Measurements from ENCODE around the gene TASP1. TPM values are rescaled to one million over a fixed set of nuclear protein-coding genes. Genes with fewer than 3 reads are reported as not detected.
"Not testable (repeated sequence)": the region's sequence is repeated elsewhere in the genome, so short reads cannot be mapped to it uniquely, and the experiment has no call there.

Gene TASP1
- total RNA-seq, 2 donors from 2014 or later: 15.8 to 16.6 TPM

DNA sequence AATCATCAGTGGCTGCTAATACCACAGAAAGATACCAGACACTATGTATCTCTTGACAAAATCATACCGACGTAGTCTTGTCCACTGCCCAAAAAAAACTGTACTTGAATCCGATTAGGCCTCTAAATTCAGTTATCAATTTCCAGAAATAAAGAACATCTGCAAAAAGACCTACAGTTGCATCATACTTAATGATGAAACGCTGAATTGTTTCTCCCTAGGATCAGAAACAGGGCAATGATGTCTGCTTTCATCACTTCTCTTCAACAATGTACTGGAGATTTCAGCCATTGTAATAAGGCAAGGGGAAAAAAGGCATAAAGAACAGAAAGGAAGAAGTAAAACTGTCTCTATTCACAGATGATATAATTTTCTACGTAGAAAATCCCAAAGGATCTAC is 152.0 kb downstream of the TASP1 start:
- no peak overlapping the region for H3K4me3 Mint-ChIP-seq
- H3K4me1 Mint-ChIP-seq: peaks cover 7% of the 10 kb centered on the region
- no peak overlapping the region for H3K9ac ChIP-seq (ENCODE audit: extremely low read depth, low read length, poor library complexity, severe bottlenecking)
- H3K27ac ChIP-seq (ENCODE audit: low read depth, low read length): no peak overlapping the region
- peaks cover 16% of the 10 kb centered on the region for H3K36me3 ChIP-seq (ENCODE audit: control insufficient read depth, insufficient read depth, low read length)
- H3K9me3 Mint-ChIP-seq: peaks cover 3% of the 10 kb centered on the region
- no peaks in the 10 kb centered on the region for H3K9me3 ChIP-seq (ENCODE audit: control insufficient read depth, low read length)
- no peaks in the 10 kb centered on the region for H3K4me1 ChIP-seq (ENCODE audit: control insufficient read depth, insufficient read depth, low read length)
- H3K27me3 ChIP-seq (ENCODE audit: control insufficient read depth, insufficient read depth, low read length, poor library complexity, severe bottlenecking): no peaks in the 10 kb centered on the region
- H3K4me3 ChIP-seq (ENCODE audit: low read length): no peak overlapping the region
- TF ChIP-seq, protein P1, sequence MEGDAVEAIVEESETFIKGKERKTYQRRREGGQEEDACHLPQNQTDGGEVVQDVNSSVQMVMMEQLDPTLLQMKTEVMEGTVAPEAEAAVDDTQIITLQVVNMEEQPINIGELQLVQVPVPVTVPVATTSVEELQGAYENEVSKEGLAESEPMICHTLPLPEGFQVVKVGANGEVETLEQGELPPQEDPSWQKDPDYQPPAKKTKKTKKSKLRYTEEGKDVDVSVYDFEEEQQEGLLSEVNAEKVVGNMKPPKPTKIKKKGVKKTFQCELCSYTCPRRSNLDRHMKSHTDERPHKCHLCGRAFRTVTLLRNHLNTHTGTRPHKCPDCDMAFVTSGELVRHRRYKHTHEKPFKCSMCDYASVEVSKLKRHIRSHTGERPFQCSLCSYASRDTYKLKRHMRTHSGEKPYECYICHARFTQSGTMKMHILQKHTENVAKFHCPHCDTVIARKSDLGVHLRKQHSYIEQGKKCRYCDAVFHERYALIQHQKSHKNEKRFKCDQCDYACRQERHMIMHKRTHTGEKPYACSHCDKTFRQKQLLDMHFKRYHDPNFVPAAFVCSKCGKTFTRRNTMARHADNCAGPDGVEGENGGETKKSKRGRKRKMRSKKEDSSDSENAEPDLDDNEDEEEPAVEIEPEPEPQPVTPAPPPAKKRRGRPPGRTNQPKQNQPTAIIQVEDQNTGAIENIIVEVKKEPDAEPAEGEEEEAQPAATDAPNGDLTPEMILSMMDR (conservative IDR thresholded peaks at IDR 0.05): no peak
- peaks cover 15% of the 10 kb centered on the region for H3K36me3 Mint-ChIP-seq (ENCODE audit: low read depth)
- DNase-seq: no peak
- no peak overlapping the region for H3K27ac Mint-ChIP-seq
- no peaks in the 10 kb centered on the region for H3K27me3 Mint-ChIP-seq (ENCODE audit: insufficient read depth)
- 73 to 86% methylated on average over 3 to 5 of the region's 5 CpGs for WGBS, 2 experiments (ENCODE audit: insufficient coverage in 1 of 2, insufficient read length in 1 of 2)

DNA sequence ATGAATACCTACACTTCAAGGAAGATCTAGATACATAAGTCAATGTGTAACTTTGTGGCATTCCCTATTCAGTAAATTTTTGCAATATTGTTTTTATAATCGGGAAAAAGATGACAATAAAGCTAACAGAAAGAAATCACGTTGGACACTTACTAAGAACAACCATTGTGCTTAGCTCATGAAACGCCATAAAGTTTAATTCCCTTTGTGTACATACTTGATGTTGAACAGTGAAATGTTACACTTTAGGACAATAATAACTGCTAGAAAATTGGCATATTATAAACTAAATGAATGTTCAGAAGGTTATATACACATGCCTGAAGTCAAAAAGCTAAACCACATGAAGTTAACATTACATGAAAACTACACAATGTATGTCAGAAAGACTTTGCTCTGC is 153.2 kb downstream of the TASP1 start:
- Histone ChIP-seq H3K27me3 (ENCODE audit: control insufficient read depth, insufficient read depth, low read length, poor library complexity, severe bottlenecking) (no peaks in the 10 kb centered on the region), H3K9ac (ENCODE audit: extremely low read depth, low read length, poor library complexity, severe bottlenecking) (no peak overlapping the region), H3K4me1 (ENCODE audit: control insufficient read depth, insufficient read depth, low read length) (no peaks in the 10 kb centered on the region), H3K9me3 (ENCODE audit: control insufficient read depth, low read length) (no peaks in the 10 kb centered on the region), H3K36me3 (ENCODE audit: control insufficient read depth, insufficient read depth, low read length) (peaks cover 24% of the 10 kb centered on the region), H3K4me3 (ENCODE audit: low read length) (no peak overlapping the region), H3K27ac (ENCODE audit: low read depth, low read length) (no peak overlapping the region)
- H3K4me1 Mint-ChIP-seq: no peaks in the 10 kb centered on the region
- WGBS, 2 experiments (ENCODE audit: insufficient coverage in 1 of 2, insufficient read length in 1 of 2): 96 to 100% methylated on average over 2 to 3 of the region's 3 CpGs
- H3K9me3 Mint-ChIP-seq: peaks cover 6% of the 10 kb centered on the region
- no peaks in the 10 kb centered on the region for H3K27me3 Mint-ChIP-seq (ENCODE audit: insufficient read depth)
- no peak overlapping the region for H3K4me3 Mint-ChIP-seq
- no peak overlapping the region for H3K27ac Mint-ChIP-seq
- no peak for DNase-seq
- peaks cover 24% of the 10 kb centered on the region for H3K36me3 Mint-ChIP-seq (ENCODE audit: low read depth)
- TF ChIP-seq, protein P1 (conservative IDR thresholded peaks at IDR 0.05): no peak

DNA sequence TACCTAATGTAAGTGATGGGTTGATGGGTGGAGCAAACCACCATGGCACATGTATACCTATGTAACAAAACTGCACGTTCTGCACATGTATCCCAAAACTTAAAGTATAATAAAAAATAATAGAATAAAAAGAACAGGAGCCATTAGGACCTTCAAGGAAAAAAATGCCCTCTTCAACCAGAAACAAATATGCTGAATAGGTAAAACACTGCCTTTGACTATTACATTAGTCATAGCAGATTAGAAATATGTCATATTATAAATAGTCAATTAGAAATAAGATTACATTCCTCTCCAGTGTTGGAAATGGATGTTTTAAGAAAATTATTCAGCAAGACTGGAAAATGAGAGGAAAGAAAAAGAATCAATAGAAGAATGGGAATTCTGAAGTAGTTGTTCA is 153.7 kb downstream of the TASP1 start:
- H3K27me3 ChIP-seq (ENCODE audit: control insufficient read depth, insufficient read depth, low read length, poor library complexity, severe bottlenecking); DNase-seq; H3K4me3 Mint-ChIP-seq; H3K9ac ChIP-seq (ENCODE audit: extremely low read depth, low read length, poor library complexity, severe bottlenecking); H3K27ac ChIP-seq (ENCODE audit: low read depth, low read length); H3K9me3 ChIP-seq (ENCODE audit: control insufficient read depth, low read length); H3K4me1 ChIP-seq (ENCODE audit: control insufficient read depth, insufficient read depth, low read length); H3K27ac Mint-ChIP-seq; H3K4me3 ChIP-seq (ENCODE audit: low read length); H3K4me1 Mint-ChIP-seq; H3K9me3 Mint-ChIP-seq; H3K27me3 Mint-ChIP-seq (ENCODE audit: insufficient read depth): not testable (repeated sequence)
- peaks cover 25% of the 10 kb centered on the region for H3K36me3 Mint-ChIP-seq (ENCODE audit: low read depth)
- H3K36me3 ChIP-seq (ENCODE audit: control insufficient read depth, insufficient read depth, low read length): peaks cover 30% of the 10 kb centered on the region
- WGBS, 2 experiments (ENCODE audit: insufficient coverage in 1 of 2, insufficient read length in 1 of 2): 100% methylated on average over 1 of the region's 1 CpG; no CpG with 5 or more reads in 1 of the 2 experiments

DNA sequence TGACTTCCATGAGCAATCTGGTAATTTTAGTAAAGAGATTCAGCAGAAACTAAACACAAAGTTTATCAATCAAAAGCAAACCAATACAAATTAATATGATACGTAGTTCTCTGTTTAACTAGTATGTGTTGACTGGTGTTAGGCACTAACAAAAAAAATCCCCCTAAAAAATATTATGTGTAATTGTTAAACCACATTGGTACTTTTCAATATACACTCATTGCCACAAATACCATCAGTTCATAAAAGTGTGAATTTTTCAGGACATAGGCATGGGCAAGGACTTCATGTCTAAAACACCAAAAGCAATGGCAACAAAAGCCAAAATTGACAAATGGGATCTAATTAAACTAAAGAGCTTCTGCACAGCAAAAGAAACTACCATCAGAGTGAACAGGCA is 155.3 kb downstream of the TASP1 start:
- H3K27me3 ChIP-seq (ENCODE audit: control insufficient read depth, insufficient read depth, low read length, poor library complexity, severe bottlenecking); DNase-seq; H3K27ac Mint-ChIP-seq; H3K9me3 ChIP-seq (ENCODE audit: control insufficient read depth, low read length); H3K27ac ChIP-seq (ENCODE audit: low read depth, low read length); H3K9me3 Mint-ChIP-seq; H3K9ac ChIP-seq (ENCODE audit: extremely low read depth, low read length, poor library complexity, severe bottlenecking); H3K4me3 Mint-ChIP-seq; H3K4me1 ChIP-seq (ENCODE audit: control insufficient read depth, insufficient read depth, low read length); H3K4me3 ChIP-seq (ENCODE audit: low read length); H3K4me1 Mint-ChIP-seq; H3K27me3 Mint-ChIP-seq (ENCODE audit: insufficient read depth): not testable (repeated sequence)
- peaks cover 30% of the 10 kb centered on the region for H3K36me3 Mint-ChIP-seq (ENCODE audit: low read depth)
- no CpG with 5 or more reads among the region's 1 CpG for whole genome bisulfite sequencing, 2 experiments (ENCODE audit: insufficient coverage in 1 of 2, insufficient read length in 1 of 2)
- peaks cover 32% of the 10 kb centered on the region for H3K36me3 ChIP-seq (ENCODE audit: control insufficient read depth, insufficient read depth, low read length)

Data from endodermal cell (in vitro differentiated cells).